Suppressor macrophage treated with lipopolysaccharide for 4 hours (primary cell): ENCODE results near the gene EGFLAM.
"Not testable (repeated sequence)": the region's sequence is repeated elsewhere in the genome, so short reads cannot be mapped to it uniquely, and the experiment has no call there.

Experiments used
- DNase-seq: peaks from one replicate; pipeline ENCODE4 v3.0.0-alpha.2; 2020

The EGFLAM gene

GRCh38 chr5:38380537-38380936 is 122.2 kb downstream of the EGFLAM start:
- DNase-seq, result no peak

DNA sequence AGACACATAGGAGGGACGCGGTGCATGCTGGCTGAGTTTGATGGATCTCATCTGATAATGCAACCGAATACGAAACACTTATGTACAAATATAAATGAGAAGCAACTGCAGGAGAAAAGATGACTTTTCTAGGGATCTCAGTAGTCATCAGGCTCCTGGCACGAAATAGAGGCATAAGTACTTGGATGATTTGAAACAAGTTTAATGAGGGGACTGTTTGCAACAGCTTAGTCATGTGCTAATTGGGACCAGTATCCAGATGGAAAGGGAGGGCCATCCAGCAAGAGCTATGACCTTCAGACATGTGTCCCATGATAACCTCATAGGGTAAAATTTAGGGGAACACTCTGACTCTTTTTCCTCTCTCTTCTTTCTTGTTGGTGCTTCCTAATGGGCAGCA is 123.0 kb downstream of the EGFLAM start:
- no peak for DNase-seq

DNA sequence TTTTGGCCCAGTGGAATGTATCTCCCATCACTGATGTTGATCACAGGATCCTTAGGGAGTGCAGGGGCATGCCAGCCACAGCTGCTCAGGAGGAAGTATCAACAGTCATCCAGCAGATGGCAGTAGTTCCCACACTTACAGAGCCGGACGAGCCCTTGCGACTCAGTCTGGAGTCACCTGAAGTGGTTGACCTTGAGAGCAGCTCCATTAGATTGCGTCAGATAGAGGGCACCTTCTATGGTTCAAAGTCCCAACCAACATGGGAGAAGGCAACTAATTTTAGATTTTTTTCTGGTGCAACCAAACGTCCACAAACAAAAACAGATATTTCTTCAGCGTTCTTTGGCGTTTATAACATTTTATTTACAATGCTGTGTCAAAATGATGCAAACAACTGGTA is 124.5 kb downstream of the EGFLAM start:
- peak; percentile 65 for DNase-seq

DNA sequence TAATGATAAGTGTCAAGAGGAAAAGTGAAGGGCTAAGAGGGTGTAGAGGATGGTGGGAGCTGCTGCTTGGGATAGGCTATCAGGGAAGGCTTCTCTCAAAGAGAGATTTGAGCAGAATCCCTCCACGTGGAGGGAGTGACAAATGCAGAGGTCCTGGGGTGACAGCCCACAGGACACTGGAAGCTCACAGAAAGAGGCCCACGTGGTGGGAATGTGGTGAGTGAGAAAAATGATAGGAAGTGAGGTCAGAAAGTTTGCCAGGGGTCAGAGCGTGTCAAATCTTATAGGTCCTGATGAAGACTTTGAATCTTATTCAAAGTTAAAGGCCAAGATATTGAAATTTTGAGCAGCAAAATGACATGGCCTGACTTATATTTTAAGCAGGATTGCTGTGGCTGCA is 125.3 kb downstream of the EGFLAM start:
- no peak for DNase-seq

DNA sequence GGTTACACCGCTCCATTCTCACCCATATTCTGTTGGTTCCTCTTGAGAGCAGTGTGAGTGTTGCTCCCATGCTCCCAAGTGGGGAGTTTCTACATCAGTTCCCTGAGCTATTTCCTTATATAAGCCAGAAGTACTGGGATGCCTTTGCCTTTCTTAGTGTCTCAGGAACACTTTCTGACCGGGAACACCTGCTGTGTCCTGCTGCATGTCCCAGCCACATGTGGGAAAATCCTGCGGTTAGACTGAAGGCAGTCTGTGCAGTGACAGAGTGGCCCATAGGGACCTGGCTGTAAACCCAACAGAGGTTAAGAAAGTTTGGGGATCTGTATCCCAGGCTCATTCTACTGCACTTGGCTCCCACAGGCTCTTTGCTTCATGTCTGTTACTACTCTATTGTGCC is 126.0 kb downstream of the EGFLAM start:
- no peak for DNase-seq

- DNase-seq, result no peak
Measured at GRCh38 chr5:38387161-38387560, 128.8 kb downstream of the EGFLAM start.

- DNase-seq, result no peak
Measured at GRCh38 chr5:38393636-38394035, 135.3 kb downstream of the EGFLAM start.

DNA sequence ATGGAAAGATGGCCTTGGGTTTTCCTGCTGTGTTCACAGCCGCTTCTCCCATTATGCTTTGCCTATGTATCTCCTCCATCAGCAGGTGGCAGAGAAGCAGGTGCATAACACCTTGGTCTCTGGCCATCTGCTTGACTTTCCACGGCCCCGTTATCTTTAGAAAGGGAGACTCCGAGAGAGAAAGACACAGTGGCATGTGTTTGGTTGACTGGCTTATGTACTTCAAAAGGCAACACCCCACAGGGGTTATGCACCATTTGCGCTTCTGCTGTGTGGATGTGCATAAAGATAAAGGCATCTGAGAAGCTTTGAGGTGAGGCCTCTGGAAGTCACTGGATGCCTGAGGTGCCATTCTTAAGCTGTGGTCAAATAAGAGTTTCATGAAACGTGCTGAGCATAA is 138.4 kb downstream of the EGFLAM start:
- no peak for DNase-seq

DNA sequence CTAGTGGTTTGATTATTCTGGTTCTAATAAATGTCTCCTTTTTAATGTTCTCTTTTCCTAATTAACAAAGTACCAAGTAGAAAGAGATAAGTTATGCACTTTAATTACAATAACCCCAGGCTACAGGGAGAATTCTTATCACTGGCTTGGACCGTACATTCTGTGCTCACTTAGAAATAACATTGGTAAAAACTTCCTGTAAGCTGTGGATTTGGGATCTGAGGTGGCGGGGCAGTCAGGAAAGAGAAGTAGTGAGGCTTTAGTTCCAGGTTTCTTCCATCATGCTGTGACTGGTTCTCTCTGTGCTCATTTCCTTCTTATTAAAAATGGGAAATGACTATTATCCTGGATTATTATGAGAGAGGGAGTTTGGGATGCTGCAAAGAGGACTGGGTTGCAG is 142.0 kb downstream of the EGFLAM start:
- DNase-seq, result no peak

DNA sequence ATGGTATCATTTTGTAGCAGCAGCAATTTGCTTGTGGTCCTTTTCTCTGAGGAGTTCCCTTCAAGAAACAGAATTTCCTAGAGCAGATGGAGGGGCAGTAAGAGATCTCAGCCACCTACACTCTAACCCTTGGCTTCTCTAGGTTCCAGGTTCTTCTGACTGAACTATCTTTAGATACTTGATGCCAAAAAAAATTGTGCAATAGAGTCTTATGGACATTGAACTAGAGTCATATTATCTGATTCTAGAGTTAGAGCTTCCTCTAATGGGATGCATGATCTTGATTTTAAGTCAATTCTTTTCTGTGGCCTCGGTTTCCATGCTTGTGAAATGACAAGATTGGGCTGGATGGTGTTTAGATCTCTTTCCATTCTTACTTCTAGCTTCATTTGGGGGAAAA is 142.8 kb downstream of the EGFLAM start:
- no peak for DNase-seq

DNA sequence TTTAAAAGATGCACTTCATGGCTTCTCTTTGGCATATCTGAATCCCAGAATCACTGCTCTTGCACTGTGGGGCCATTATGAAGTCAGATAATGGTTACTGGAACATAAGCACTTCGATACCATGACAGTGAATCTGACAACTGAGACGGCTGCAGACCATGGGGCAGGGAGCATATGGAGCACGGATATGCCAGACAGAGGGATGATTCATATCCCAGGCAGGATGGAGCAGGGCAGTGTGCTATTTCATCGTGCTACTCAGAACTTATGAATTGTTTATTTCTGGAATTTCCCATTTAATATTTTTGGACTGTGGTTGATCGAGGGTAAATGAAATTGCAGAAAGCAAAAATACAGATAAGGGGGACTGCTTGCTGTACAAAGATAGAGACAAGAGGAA is 145.0 kb downstream of the EGFLAM start:
- no peak for DNase-seq

- no peak for DNase-seq
Measured at GRCh38 chr5:38403877-38404635, 145.7 kb downstream of the EGFLAM start.

DNA sequence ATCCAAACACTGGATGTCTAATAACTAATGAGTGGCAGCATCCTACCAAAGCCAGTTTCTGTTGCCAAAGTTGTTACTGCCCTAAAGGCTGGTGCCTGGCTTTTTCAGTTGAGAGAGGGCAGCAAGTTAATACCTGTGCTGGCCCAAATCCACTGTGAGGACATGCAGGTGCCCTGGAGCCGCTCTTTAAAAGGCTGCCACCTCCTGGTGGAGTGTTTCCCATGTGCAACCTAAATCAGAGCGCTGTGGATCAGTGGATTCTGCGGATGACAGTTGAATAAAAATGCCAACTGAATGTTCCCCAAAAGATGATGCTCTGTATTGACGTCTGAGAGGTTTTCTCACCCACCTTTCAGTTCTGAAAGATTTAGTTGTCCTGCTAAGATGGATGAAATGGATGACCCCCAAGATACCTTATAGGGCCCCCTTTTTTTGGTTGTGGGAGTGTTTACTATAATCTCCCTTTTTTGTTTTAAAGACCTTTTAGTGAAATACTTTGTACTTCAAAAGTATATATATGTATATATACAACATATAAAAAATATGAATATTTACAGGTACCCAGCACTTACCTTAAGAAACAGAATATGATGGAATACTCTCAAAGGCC is 146.4 kb downstream of the EGFLAM start:
- no peak for DNase-seq

DNA sequence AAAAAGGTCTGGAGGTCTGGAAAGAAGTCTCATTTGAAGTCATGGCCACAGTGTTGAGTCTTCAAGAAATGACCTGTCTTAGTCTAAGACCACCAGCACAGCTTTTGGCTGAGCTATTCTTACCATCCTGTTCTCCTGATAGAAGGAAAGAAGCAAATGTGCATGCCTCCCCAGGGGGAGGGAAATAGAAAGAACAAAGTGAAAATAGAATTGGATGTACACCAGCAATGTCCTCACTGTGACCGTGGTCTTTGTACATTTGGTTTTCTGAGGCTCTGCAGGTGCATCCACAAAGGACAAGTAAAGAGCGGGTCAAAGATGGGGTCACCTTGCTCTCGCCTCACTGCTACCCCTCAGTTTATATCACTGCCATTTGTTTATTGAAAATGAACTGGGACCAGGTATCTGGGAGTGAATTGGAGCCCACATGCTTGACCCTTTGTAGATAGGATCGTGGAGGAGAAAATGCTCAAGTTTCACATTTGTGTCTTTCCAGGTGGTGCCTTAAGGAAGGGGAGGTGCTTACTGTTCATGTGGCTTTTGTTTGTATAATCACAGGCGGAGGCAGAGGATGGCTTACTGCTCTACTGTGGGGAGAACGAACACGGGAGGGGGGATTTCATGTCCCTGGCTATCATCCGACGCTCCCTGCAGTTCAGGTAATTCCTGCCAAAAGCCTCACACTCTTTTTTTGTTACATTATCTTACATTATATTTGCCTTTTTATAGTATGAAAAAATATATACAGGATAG is 150.3 kb downstream of the EGFLAM start:
- DNase-seq, result no peak

GRCh38 chr5:38410304-38410990 is 152.1 kb downstream of the EGFLAM start:
- DNase-seq, result no peak

GRCh38 chr5:38413696-38414095 is 155.3 kb downstream of the EGFLAM start:
- DNase-seq, result no peak

DNA sequence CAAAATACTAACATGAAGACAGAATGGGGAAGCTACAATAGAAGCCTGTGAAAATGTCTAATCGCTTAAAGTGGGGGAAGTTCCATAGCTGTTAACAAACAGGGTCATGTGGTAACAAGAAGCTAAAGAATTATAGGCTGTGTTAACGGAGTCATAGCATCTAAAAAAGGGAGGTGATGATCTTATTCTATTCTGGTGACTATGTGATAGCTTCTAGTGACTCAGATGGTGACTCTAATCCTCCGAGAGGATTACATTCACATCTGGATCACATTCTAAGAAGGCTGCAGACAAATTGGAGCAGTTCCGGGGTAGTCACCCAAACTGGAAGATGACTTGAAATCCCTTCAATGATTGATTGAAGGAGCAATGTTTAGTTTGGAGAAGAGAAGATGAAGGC is 156.0 kb downstream of the EGFLAM start:
- peak; percentile 7 for DNase-seq

DNA sequence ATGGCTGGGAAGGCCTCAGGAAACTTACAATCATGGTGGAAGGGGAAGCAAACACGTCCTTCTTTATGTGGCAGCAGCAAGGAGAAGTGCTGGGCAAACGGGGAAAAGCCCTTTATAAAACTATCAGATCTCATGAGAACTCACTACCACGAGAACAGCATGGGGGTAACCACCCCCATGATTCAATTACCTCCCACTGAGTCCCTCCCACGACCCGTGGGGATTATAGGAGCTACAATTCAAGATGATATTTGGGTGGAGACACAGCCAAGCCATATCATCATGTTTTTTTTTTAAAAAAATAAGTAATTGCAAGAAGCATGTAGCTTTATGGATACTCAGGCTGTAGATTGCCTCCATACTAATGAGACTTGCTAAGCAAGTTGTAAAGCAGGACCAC is 157.4 kb downstream of the EGFLAM start:
- not testable (repeated sequence) for DNase-seq

DNA sequence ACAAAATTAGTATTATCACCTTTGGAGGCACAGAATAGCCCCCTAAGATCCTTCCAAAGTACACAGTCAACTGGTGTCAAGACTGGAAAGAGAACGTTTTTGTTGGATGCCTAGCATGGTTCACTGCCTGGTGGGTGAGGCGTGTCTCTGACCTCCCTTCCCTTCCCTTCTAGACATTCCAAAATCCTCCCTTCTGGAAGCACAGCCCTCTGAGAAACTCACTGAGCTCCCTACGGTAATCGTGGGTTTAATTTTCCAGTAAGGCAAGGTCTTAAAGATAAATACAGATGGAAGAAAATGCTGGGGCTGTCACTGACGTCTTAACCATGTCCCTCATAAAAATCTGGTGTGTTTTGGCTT is 159.3 kb downstream of the EGFLAM start:
- DNase-seq, result no peak

- no peak for DNase-seq
Measured at GRCh38 chr5:38420246-38420645, 161.9 kb downstream of the EGFLAM start.

DNA sequence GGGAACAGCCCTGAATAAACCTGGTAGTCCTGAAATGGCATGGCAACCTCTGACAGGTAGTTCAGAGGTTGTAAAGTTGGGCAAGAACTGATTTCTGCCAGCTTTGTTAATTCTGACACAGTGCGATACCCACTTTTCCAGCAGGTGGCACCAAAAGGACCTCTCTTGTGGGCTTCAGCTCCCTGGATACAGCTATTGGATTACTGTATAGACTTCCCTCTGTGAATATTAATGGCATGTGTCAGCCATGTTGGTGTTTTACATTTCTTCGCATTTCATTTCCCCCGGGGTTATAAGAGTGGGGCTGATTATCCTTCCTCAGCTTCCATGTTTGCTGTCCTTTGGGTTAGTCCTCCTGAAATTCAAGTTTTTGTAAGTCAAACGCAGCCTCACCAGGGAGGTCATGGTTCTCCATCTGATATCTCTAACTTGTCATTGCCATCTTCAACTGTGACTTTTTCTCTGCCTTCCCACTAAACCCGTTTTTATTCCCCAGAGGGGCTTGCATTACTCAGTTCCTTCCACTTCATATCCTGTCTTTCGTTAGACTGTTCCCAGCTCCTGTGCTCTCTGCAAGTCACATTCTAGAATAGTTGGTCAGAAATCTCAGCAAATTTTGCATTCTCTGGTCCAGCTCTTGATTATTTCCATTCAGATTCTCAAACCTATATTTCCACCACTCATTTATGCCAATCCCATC is 162.5 kb downstream of the EGFLAM start:
- DNase-seq, result peak; percentile 49

DNA sequence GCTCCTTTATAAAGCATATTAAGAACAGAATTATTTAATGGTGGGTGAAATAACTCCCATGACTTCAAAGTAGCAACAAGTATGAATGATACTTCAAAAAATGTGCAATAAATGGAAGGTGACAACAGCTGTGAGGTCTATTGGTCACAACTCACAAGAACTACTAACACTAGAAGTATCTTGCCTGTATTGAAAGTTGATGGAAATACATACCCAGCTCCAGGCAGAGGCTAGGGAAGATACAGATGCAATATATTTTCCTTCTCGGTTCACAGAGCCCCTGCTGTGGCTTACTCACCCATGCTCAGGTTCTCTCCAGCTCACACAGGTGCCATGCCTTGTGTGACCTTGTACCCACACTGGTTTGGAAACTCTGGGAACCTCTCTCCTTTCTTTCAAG is 164.3 kb downstream of the EGFLAM start:
- no peak for DNase-seq
